ENCODE measurements around the gene XRCC4.

Gene XRCC4

DNA sequence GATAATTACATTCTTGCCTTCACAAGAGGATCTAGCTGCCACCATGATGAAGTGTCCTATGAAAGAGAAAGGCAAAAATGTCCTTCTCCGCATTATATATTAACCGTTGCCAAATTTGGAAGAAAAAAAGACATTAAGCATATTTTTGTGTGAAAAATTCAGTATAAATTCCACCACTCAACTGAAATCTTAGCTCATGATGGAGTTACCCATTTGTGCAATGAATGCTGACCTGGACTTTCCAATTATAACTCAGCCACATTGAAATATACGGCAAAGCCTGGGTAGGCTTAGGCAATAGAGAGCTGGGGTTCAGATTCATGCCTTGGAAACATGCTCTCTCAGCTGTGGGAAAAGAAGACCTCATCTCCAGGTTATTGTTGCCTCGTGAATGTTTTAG is 322.9 kb downstream of the XRCC4 start:
- H3K27me3 ChIP-seq (ENCODE audit: control insufficient read depth, insufficient read depth, low read length), result no peaks in the 10 kb centered on the region
- no peak overlapping the region for H3K27ac ChIP-seq (ENCODE audit: low read depth, low read length)
- no peak overlapping the region for H3K9ac ChIP-seq (ENCODE audit: low read length)
- no peak overlapping the region for H3K4me3 ChIP-seq (ENCODE audit: low read depth, low read length)
- no peaks in the 10 kb centered on the region for H3K9me3 ChIP-seq (ENCODE audit: control insufficient read depth, insufficient read depth, low read depth, low read length)
- peaks cover 13% of the 10 kb centered on the region for H3K4me1 ChIP-seq (ENCODE audit: control insufficient read depth, insufficient read depth, low read length)
- H3K36me3 ChIP-seq (ENCODE audit: control insufficient read depth, insufficient read depth, low read length), result no peaks in the 10 kb centered on the region

- H3K9ac ChIP-seq (ENCODE audit: low read length), result no peak overlapping the region
- no peaks in the 10 kb centered on the region for H3K36me3 ChIP-seq (ENCODE audit: control insufficient read depth, insufficient read depth, low read length)
These were observed 323.4 kb downstream of the XRCC4 start for GRCh38 chr5:83400701-83401100.

DNA sequence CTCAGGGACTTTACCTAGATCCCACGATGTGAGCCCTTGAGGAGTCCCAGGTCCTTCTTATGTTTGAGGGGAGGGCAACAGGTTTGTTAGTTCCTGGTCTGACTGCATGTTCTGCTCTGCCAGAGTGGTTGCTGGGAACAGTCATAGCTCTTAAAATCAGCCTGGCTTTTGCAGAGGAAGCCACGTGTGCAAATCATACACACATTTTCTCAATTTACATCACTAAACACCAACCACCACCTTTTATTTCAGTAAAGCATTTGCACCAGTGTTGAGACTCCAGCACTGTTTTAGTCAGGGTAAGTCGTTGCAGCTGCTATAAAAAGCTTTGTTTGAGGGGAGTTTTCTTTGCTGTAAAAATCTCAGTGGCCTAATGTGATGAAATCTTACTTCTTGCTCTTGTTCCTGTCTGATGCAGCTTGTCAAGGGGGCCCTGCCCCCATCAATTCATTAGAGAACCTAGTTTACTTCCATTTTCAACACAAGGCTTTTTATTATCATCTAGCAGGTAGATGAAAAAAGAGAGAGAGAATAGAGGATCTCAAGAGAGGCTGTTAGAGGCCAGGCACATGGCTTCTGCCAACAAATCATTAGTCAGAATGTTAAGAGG is 323.9 kb downstream of the XRCC4 start:
- Histone ChIP-seq H3K27ac (ENCODE audit: low read depth, low read length) (no peak overlapping the region), H3K9me3 (ENCODE audit: control insufficient read depth, insufficient read depth, low read depth, low read length) (no peaks in the 10 kb centered on the region), H3K27me3 (ENCODE audit: control insufficient read depth, insufficient read depth, low read length) (no peaks in the 10 kb centered on the region), H3K36me3 (ENCODE audit: control insufficient read depth, insufficient read depth, low read length) (no peaks in the 10 kb centered on the region), H3K4me1 (ENCODE audit: control insufficient read depth, insufficient read depth, low read length) (peaks cover 13% of the 10 kb centered on the region), H3K4me3 (ENCODE audit: low read depth, low read length) (no peak overlapping the region), H3K9ac (ENCODE audit: low read length) (no peak overlapping the region)

More at GRCh38 chr5:83400701-83401100, 323.4 kb downstream of the XRCC4 start:
- no peaks in the 10 kb centered on the region for H3K9me3 ChIP-seq (ENCODE audit: control insufficient read depth, insufficient read depth, low read depth, low read length)
- H3K4me3 ChIP-seq (ENCODE audit: low read depth, low read length), result no peak overlapping the region
- H3K27ac ChIP-seq (ENCODE audit: low read depth, low read length), result no peak overlapping the region
- peaks cover 13% of the 10 kb centered on the region for H3K4me1 ChIP-seq (ENCODE audit: control insufficient read depth, insufficient read depth, low read length)
- H3K27me3 ChIP-seq (ENCODE audit: control insufficient read depth, insufficient read depth, low read length), result no peaks in the 10 kb centered on the region

DNA sequence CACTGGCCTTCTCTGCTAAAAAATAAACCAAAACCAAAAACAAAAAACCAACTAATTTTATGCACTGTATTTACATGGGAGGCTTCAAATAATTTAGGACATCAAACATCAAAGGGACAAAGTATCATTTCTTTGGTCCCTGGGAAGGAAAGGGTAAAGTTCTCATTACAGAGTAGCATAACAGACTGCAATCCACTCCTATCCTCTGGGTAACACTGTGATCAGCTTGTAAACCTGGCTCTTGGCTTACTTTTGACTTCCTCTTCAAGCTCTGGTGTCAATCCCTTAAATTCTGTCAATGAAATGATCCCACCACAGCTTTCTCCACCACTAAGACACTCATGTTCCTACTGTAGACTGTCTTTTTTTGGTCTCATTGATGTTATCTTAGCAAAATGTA is 324.4 kb downstream of the XRCC4 start:
- no peak overlapping the region for H3K4me3 ChIP-seq (ENCODE audit: low read depth, low read length)
- H3K4me1 ChIP-seq (ENCODE audit: control insufficient read depth, insufficient read depth, low read length), result peaks cover 13% of the 10 kb centered on the region
- no peak overlapping the region for H3K27ac ChIP-seq (ENCODE audit: low read depth, low read length)
- H3K9me3 ChIP-seq (ENCODE audit: control insufficient read depth, insufficient read depth, low read depth, low read length), result no peaks in the 10 kb centered on the region
- no peaks in the 10 kb centered on the region for H3K27me3 ChIP-seq (ENCODE audit: control insufficient read depth, insufficient read depth, low read length)
- H3K9ac ChIP-seq (ENCODE audit: low read length), result no peak overlapping the region
- no peaks in the 10 kb centered on the region for H3K36me3 ChIP-seq (ENCODE audit: control insufficient read depth, insufficient read depth, low read length)
